ENCODE results near the gene TTLL7.

TTLL7 gene

GRCh38 chr1:83832194-83832593 is 166.7 kb downstream of the TTLL7 start:
- H3K4me1 ChIP-seq (ENCODE audit: insufficient read depth, low read length, severe bottlenecking), result no peaks in the 10 kb centered on the region
- H3K27me3 ChIP-seq (ENCODE audit: insufficient read depth, low read length), result no peaks in the 10 kb centered on the region
- H3K36me3 ChIP-seq (ENCODE audit: insufficient read depth, low read length), result no peaks in the 10 kb centered on the region
- H3K79me2 ChIP-seq (ENCODE audit: insufficient read depth, low read length), result no peaks in the 10 kb centered on the region
- H3K9me2 ChIP-seq (ENCODE audit: low read depth, low read length), result no peaks in the 10 kb centered on the region
- H2AFZ ChIP-seq (ENCODE audit: low read length), result no peak overlapping the region
- no peak overlapping the region for H3K9ac ChIP-seq (ENCODE audit: low read length)
- TF ChIP-seq EZH2 (IDR thresholded peaks at IDR 0.05; ENCODE audit: borderline replicate concordance, low read length), result no peak
- no peak for TF ChIP-seq CTCF (IDR thresholded peaks at IDR 0.05; ENCODE audit: low read length)
- no peaks in the 10 kb centered on the region for H3K9me3 ChIP-seq (ENCODE audit: low read length)
- no peak overlapping the region for H3K4me3 ChIP-seq (ENCODE audit: low read depth, low read length, poor library complexity, severe bottlenecking)
- no peak overlapping the region for H3K27ac ChIP-seq (ENCODE audit: low read depth, low read length, poor library complexity, severe bottlenecking)
- H4K20me1 ChIP-seq (ENCODE audit: insufficient read depth, low read length), result no peaks in the 10 kb centered on the region
- H3K4me2 ChIP-seq (ENCODE audit: low read length), result no peak overlapping the region
- no peaks in the 10 kb centered on the region for H3F3A ChIP-seq (ENCODE audit: insufficient read depth, low read length)

GRCh38 chr1:83829106-83829505 is 169.8 kb downstream of the TTLL7 start:
- Histone ChIP-seq H3K9ac (ENCODE audit: low read length) (no peak overlapping the region), H3K9me2 (ENCODE audit: low read depth, low read length) (no peaks in the 10 kb centered on the region), H3K9me3 (ENCODE audit: low read length) (no peaks in the 10 kb centered on the region), H3K4me2 (ENCODE audit: low read length) (no peak overlapping the region), H3K4me1 (ENCODE audit: insufficient read depth, low read length, severe bottlenecking) (no peaks in the 10 kb centered on the region), H2AFZ (ENCODE audit: low read length) (no peak overlapping the region), H4K20me1 (ENCODE audit: insufficient read depth, low read length) (no peaks in the 10 kb centered on the region), H3K27me3 (ENCODE audit: insufficient read depth, low read length) (no peaks in the 10 kb centered on the region), H3K4me3 (ENCODE audit: low read depth, low read length, poor library complexity, severe bottlenecking) (no peak overlapping the region), H3K36me3 (ENCODE audit: insufficient read depth, low read length) (no peaks in the 10 kb centered on the region), H3F3A (ENCODE audit: insufficient read depth, low read length) (no peaks in the 10 kb centered on the region), H3K27ac (ENCODE audit: low read depth, low read length, poor library complexity, severe bottlenecking) (no peak overlapping the region), H3K79me2 (ENCODE audit: insufficient read depth, low read length) (no peaks in the 10 kb centered on the region)
- TF ChIP-seq CTCF (IDR thresholded peaks at IDR 0.05; ENCODE audit: low read length) (no peak), EZH2 (IDR thresholded peaks at IDR 0.05; ENCODE audit: borderline replicate concordance, low read length) (no peak)

- H3K4me1 ChIP-seq (ENCODE audit: insufficient read depth, low read length, severe bottlenecking), result no peaks in the 10 kb centered on the region
- no peaks in the 10 kb centered on the region for H3K79me2 ChIP-seq (ENCODE audit: insufficient read depth, low read length)
- no peaks in the 10 kb centered on the region for H3K9me3 ChIP-seq (ENCODE audit: low read length)
- H3K27ac ChIP-seq (ENCODE audit: low read depth, low read length, poor library complexity, severe bottlenecking), result no peak overlapping the region
- no peak overlapping the region for H3K9ac ChIP-seq (ENCODE audit: low read length)
- H3F3A ChIP-seq (ENCODE audit: insufficient read depth, low read length), result no peaks in the 10 kb centered on the region
- no peak overlapping the region for H3K4me3 ChIP-seq (ENCODE audit: low read depth, low read length, poor library complexity, severe bottlenecking)
- no peaks in the 10 kb centered on the region for H3K36me3 ChIP-seq (ENCODE audit: insufficient read depth, low read length)
- H3K27me3 ChIP-seq (ENCODE audit: insufficient read depth, low read length), result no peaks in the 10 kb centered on the region
- TF ChIP-seq CTCF (IDR thresholded peaks at IDR 0.05; ENCODE audit: low read length) (no peak), EZH2 (IDR thresholded peaks at IDR 0.05; ENCODE audit: borderline replicate concordance, low read length) (no peak)
- no peak overlapping the region for H3K4me2 ChIP-seq (ENCODE audit: low read length)
- H4K20me1 ChIP-seq (ENCODE audit: insufficient read depth, low read length), result no peaks in the 10 kb centered on the region
- H3K9me2 ChIP-seq (ENCODE audit: low read depth, low read length), result no peaks in the 10 kb centered on the region
- no peak overlapping the region for H2AFZ ChIP-seq (ENCODE audit: low read length)
Measured at GRCh38 chr1:83828456-83828855, 170.5 kb downstream of the TTLL7 start.
